ENCODE measurements around the gene WIPF2. TPM values are rescaled to one million over a fixed set of nuclear protein-coding genes. Genes with fewer than 3 reads are reported as not detected.
A peak's percentile ranks its signal among the peaks of the same experiment; 100 is the strongest.
"Not testable (repeated sequence)": the region's sequence is repeated elsewhere in the genome, so short reads cannot be mapped to it uniquely, and the experiment has no call there.

The WIPF2 gene
- total RNA-seq, 2 experiments from 2014 or later = 12.3 to 13.0 TPM

GRCh38 chr17:40197550-40197949 lies 21.6 kb upstream of the WIPF2 start:
- intact Hi-C loops (cut with micrococcal nuclease) = no loop called here
- H3K4me1 Mint-ChIP-seq (ENCODE audit: low read depth) = no peaks in the 10 kb centered on the region
- H3K27ac Mint-ChIP-seq = no peak overlapping the region
- no peaks in the 10 kb centered on the region for H3K27me3 Mint-ChIP-seq (ENCODE audit: low read depth)
- no peaks in the 10 kb centered on the region for H3K9me3 Mint-ChIP-seq
- CTCF ChIA-PET = interaction anchor here (1.0 to 3.3 kb wide), 7 partner anchors 21 to 184 kb away, joined by 3 to 11 read pairs (median 3); partner anchors contain the start of gene WIPF2
- DNase-seq = no peak
- no peaks in the 10 kb centered on the region for H3K36me3 Mint-ChIP-seq (ENCODE audit: low read depth)
- H3K4me3 Mint-ChIP-seq = no peak overlapping the region

- H3K27ac Mint-ChIP-seq; H3K9me3 Mint-ChIP-seq; H3K36me3 Mint-ChIP-seq (ENCODE audit: low read depth); H3K4me1 Mint-ChIP-seq (ENCODE audit: low read depth); intact Hi-C loops (cut with micrococcal nuclease); H3K27me3 Mint-ChIP-seq (ENCODE audit: low read depth): not testable (repeated sequence)
- DNase-seq = peak; percentile 31
- CTCF ChIA-PET = interaction anchor here (0.6 to 3.3 kb wide), 12 partner anchors 8 to 184 kb away, joined by 3 to 11 read pairs (median 4); partner anchors contain the start of gene WIPF2
- peak overlapping the region; percentile 38 for H3K4me3 Mint-ChIP-seq
Measured at GRCh38 chr17:40197965-40198456, 21.1 kb upstream of the WIPF2 start.

GRCh38 chr17:40198576-40198975 lies 20.5 kb upstream of the WIPF2 start:
- H3K27ac Mint-ChIP-seq = no peak overlapping the region
- intact Hi-C loops (cut with micrococcal nuclease) = no loop called here
- DNase-seq = no peak
- no peaks in the 10 kb centered on the region for H3K9me3 Mint-ChIP-seq
- CTCF ChIA-PET = interaction anchor here (0.5 to 3.3 kb wide), 12 partner anchors 8 to 269 kb away, joined by 3 to 11 read pairs (median 4); partner anchors contain the start of gene WIPF2
- no peaks in the 10 kb centered on the region for H3K4me1 Mint-ChIP-seq (ENCODE audit: low read depth)
- H3K36me3 Mint-ChIP-seq (ENCODE audit: low read depth) = no peaks in the 10 kb centered on the region
- no peaks in the 10 kb centered on the region for H3K27me3 Mint-ChIP-seq (ENCODE audit: low read depth)
- H3K4me3 Mint-ChIP-seq = no peak overlapping the region

- Mint-ChIP-seq H3K9me3 (no peaks in the 10 kb centered on the region), H3K36me3 (ENCODE audit: low read depth) (no peaks in the 10 kb centered on the region), H3K4me1 (ENCODE audit: low read depth) (no peaks in the 10 kb centered on the region), H3K27ac (no peak overlapping the region), H3K27me3 (ENCODE audit: low read depth) (no peaks in the 10 kb centered on the region), H3K4me3 (no peak overlapping the region)
- CTCF ChIA-PET = interaction anchor here (0.6 to 4.9 kb wide), 9 partner anchors 12 to 330 kb away, joined by 3 to 41 read pairs (median 9); partner anchors contain the start of gene WIPF2
- intact Hi-C loops (cut with micrococcal nuclease) = no loop called here
- no peak for DNase-seq
Measured at GRCh38 chr17:40203131-40203530, 16.0 kb upstream of the WIPF2 start.

GRCh38 chr17:40206193-40206592 lies 12.9 kb upstream of the WIPF2 start:
- H3K27me3 Mint-ChIP-seq (ENCODE audit: low read depth); H3K4me3 Mint-ChIP-seq; DNase-seq; H3K27ac Mint-ChIP-seq; H3K4me1 Mint-ChIP-seq (ENCODE audit: low read depth); H3K36me3 Mint-ChIP-seq (ENCODE audit: low read depth); CTCF ChIA-PET; intact Hi-C loops (cut with micrococcal nuclease); H3K9me3 Mint-ChIP-seq: not testable (repeated sequence)

GRCh38 chr17:40209404-40210093 lies 9.6 kb upstream of the WIPF2 start:
- intact Hi-C loops (cut with micrococcal nuclease) = loop anchor here (10.0 kb wide), 1 partner anchor 335 kb away; no protein-coding TSS in a partner anchor

GRCh38 chr17:40213914-40214313 lies 5.2 kb upstream of the WIPF2 start:
- H3K27ac Mint-ChIP-seq; DNase-seq; H3K4me3 Mint-ChIP-seq; H3K4me1 Mint-ChIP-seq (ENCODE audit: low read depth); H3K36me3 Mint-ChIP-seq (ENCODE audit: low read depth); H3K27me3 Mint-ChIP-seq (ENCODE audit: low read depth); CTCF ChIA-PET; H3K9me3 Mint-ChIP-seq: not testable (repeated sequence)
- intact Hi-C loops (cut with micrococcal nuclease) = loop anchor here (10.0 kb wide), 1 partner anchor 331 kb away; no protein-coding TSS in a partner anchor

More at GRCh38 chr17:40209404-40210093, 9.6 kb upstream of the WIPF2 start:
- Mint-ChIP-seq H3K9me3 (no peaks in the 10 kb centered on the region), H3K4me1 (ENCODE audit: low read depth) (no peaks in the 10 kb centered on the region), H3K36me3 (ENCODE audit: low read depth) (no peaks in the 10 kb centered on the region), H3K27me3 (ENCODE audit: low read depth) (no peaks in the 10 kb centered on the region), H3K4me3 (no peak overlapping the region), H3K27ac (no peak overlapping the region)
- CTCF ChIA-PET = interaction anchor here (0.6 to 0.9 kb wide), 2 partner anchors 9 to 13 kb away, joined by 3 read pairs; no protein-coding TSS in a partner anchor
- no peak for DNase-seq

- Mint-ChIP-seq H3K27me3 (ENCODE audit: low read depth) (no peaks in the 10 kb centered on the region), H3K27ac (peak overlapping the region; percentile 95), H3K36me3 (ENCODE audit: low read depth) (no peaks in the 10 kb centered on the region), H3K4me3 (peak overlapping the region; percentile 82), H3K9me3 (no peaks in the 10 kb centered on the region), H3K4me1 (ENCODE audit: low read depth) (peaks cover 22% of the 10 kb centered on the region)
- intact Hi-C loops (cut with micrococcal nuclease) = loop anchor here (1.0 to 10.0 kb wide), 3 partner anchors 65 to 327 kb away; partner anchors contain the start of gene CASC3
- CTCF ChIA-PET = interaction anchor here (0.7 to 2.3 kb wide), 21 partner anchors 10 to 141 kb away, joined by 3 to 11 read pairs (median 4); no protein-coding TSS in a partner anchor
- DNase-seq = no peak
Measured at GRCh38 chr17:40218006-40218739, 931 bp upstream of the WIPF2 start.

GRCh38 chr17:40219594-40220338 lies 662 bp downstream of the WIPF2 start:
- Mint-ChIP-seq H3K27me3 (ENCODE audit: low read depth) (no peaks in the 10 kb centered on the region), H3K4me1 (ENCODE audit: low read depth) (peaks cover 28% of the 10 kb centered on the region), H3K36me3 (ENCODE audit: low read depth) (peaks cover 1% of the 10 kb centered on the region), H3K9me3 (no peaks in the 10 kb centered on the region), H3K4me3 (peak overlapping the region; percentile 82), H3K27ac (peak overlapping the region; percentile 18)
- DNase-seq = peak; percentile 48
- CTCF ChIA-PET = interaction anchor here (1.0 to 2.3 kb wide), 6 partner anchors 11 to 54 kb away, joined by 3 to 11 read pairs (median 4); no protein-coding TSS in a partner anchor
- intact Hi-C loops (cut with micrococcal nuclease) = loop anchor here (1.0 to 10.0 kb wide), 4 partner anchors 68 to 325 kb away; partner anchors contain the start of genes CASC3 and CDC6

GRCh38 chr17:40224718-40225550 lies 5.8 kb downstream of the WIPF2 start:
- CTCF ChIA-PET = interaction anchor here (0.6 kb wide), 2 partner anchors 145 to 262 kb away, joined by 3 read pairs; no protein-coding TSS in a partner anchor
- H3K36me3 Mint-ChIP-seq (ENCODE audit: low read depth) = peaks cover 4% of the 10 kb centered on the region

GRCh38 chr17:40229146-40229545 lies 10.0 kb downstream of the WIPF2 start:
- H3K27ac Mint-ChIP-seq; intact Hi-C loops (cut with micrococcal nuclease); H3K27me3 Mint-ChIP-seq (ENCODE audit: low read depth); H3K9me3 Mint-ChIP-seq; DNase-seq; H3K4me3 Mint-ChIP-seq: not testable (repeated sequence)
- CTCF ChIA-PET = interaction anchor here (0.7 to 2.1 kb wide), 3 partner anchors 27 to 154 kb away, joined by 3 to 5 read pairs (median 3); no protein-coding TSS in a partner anchor
- Mint-ChIP-seq H3K4me1 (ENCODE audit: low read depth) (peaks cover 12% of the 10 kb centered on the region), H3K36me3 (ENCODE audit: low read depth) (peaks cover 12% of the 10 kb centered on the region)

More at GRCh38 chr17:40224718-40225550, 5.8 kb downstream of the WIPF2 start:
- Mint-ChIP-seq H3K9me3 (no peaks in the 10 kb centered on the region), H3K27ac (no peak overlapping the region), H3K27me3 (ENCODE audit: low read depth) (no peaks in the 10 kb centered on the region), H3K4me3 (no peak overlapping the region), H3K4me1 (ENCODE audit: low read depth) (peaks cover 25% of the 10 kb centered on the region)
- intact Hi-C loops (cut with micrococcal nuclease) = no loop called here
- no peak for DNase-seq

Data from activated naive CD4-positive, alpha-beta T cell treated with anti-CD3 and anti-CD28 coated beads for 36 hours (primary cell).